Measurements from ENCODE around the gene MED9.

- TF ChIP-seq CTCF (IDR thresholded peaks at IDR 0.05) (no peak), POLR2A (IDR thresholded peaks at IDR 0.05) (no peak), EP300 (IDR thresholded peaks at IDR 0.05) (no peak)
These were observed 15.8 kb downstream of the MED9 start for GRCh38 chr17:17492571-17492970.
